ENCODE measurements around the gene ATP2B3.

Gene ATP2B3

DNA sequence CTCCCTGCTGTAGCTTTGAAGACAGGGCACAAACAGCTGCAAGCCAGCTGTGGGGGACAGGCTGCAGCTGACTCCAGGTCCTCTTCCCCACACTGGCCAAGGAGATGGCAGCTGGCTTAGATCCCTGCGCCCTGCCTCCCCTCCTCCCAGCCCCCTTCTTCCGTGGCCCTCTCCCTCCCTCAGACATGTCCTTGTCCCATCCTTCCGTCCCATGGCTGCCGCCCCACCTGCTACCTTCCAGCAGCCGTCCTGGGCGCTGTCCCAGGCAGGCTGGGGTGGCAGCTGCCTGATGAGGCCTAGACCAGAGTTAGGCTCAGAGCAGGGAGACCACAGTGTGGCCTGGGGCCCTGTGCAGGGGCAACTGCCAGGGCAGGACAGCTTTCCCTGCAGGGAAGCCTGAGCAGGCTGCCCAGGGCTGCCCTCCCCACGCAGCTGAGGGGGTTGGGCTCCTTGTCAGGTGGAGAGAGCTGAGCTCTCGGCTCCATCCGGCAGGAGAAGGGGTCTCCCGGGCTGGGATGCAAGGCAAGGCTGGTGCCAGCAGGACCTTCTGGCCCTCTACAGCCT, 26.0 kb upstream of the ATP2B3 start:
- Histone ChIP-seq H2AFZ (ENCODE audit: low read length) (no peak overlapping the region), H3K4me3 (ENCODE audit: low read length) (no peak overlapping the region), H3K4me1 (ENCODE audit: low read length) (no peaks in the 10 kb centered on the region), H3K4me2 (ENCODE audit: low read depth, low read length) (no peak overlapping the region), H3K27ac (ENCODE audit: low read length) (no peak overlapping the region), H3K79me2 (ENCODE audit: low read length) (no peaks in the 10 kb centered on the region), H3F3A (ENCODE audit: insufficient read depth, low read length) (no peaks in the 10 kb centered on the region), H3K9me2 (replicated peaks; ENCODE audit: insufficient read depth, low read length) (no peaks in the 10 kb centered on the region), H3K9ac (ENCODE audit: low read length) (no peak overlapping the region), H4K20me1 (ENCODE audit: insufficient read depth, low read length) (no peaks in the 10 kb centered on the region), H3K27me3 (replicated peaks; ENCODE audit: insufficient read depth, low read length) (peaks cover 65% of the 10 kb centered on the region), H3K9me3 (replicated peaks; ENCODE audit: insufficient read depth, low read length) (no peaks in the 10 kb centered on the region), H3K36me3 (replicated peaks; ENCODE audit: insufficient read depth, low read length) (no peaks in the 10 kb centered on the region)
- no peak for DNase-seq
- TF ChIP-seq EZH2phosphoT487 (IDR thresholded peaks at IDR 0.05; ENCODE audit: low read length) (no peak), EZH2 (optimal IDR thresholded peaks at IDR 0.05; ENCODE audit: low read depth, low read length) (no peak)
- TF ChIP-seq, protein P1, sequence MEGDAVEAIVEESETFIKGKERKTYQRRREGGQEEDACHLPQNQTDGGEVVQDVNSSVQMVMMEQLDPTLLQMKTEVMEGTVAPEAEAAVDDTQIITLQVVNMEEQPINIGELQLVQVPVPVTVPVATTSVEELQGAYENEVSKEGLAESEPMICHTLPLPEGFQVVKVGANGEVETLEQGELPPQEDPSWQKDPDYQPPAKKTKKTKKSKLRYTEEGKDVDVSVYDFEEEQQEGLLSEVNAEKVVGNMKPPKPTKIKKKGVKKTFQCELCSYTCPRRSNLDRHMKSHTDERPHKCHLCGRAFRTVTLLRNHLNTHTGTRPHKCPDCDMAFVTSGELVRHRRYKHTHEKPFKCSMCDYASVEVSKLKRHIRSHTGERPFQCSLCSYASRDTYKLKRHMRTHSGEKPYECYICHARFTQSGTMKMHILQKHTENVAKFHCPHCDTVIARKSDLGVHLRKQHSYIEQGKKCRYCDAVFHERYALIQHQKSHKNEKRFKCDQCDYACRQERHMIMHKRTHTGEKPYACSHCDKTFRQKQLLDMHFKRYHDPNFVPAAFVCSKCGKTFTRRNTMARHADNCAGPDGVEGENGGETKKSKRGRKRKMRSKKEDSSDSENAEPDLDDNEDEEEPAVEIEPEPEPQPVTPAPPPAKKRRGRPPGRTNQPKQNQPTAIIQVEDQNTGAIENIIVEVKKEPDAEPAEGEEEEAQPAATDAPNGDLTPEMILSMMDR (IDR thresholded peaks at IDR 0.05; ENCODE audit: low read length): no peak

DNA sequence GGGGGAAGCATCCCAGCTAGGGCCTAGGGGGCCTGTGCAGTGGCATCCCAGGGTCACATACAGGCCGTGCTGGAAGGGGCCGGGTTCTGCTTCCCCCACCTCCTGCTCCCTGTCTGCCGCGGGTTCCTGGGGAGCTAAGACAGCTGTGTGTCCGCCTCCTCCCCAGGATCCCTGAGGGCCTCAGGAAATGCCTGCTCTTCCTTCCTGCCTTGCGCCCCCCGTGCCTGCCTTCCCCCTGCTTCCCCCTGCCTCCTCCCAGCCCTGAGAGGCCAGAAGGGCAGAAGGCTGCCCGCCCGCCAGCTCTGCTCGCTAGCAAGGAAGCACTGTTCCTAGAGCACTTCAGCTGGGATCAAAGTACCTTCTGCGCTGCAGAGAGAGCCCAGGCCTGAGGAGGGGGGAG, 25.5 kb upstream of the ATP2B3 start:
- H3K79me2 ChIP-seq (ENCODE audit: low read length): no peaks in the 10 kb centered on the region
- no peak overlapping the region for H3K4me2 ChIP-seq (ENCODE audit: low read depth, low read length)
- no peaks in the 10 kb centered on the region for H3K36me3 ChIP-seq (replicated peaks; ENCODE audit: insufficient read depth, low read length)
- H3K9ac ChIP-seq (ENCODE audit: low read length): no peak overlapping the region
- DNase-seq: no peak
- H3K4me1 ChIP-seq (ENCODE audit: low read length): no peaks in the 10 kb centered on the region
- H3K9me3 ChIP-seq (replicated peaks; ENCODE audit: insufficient read depth, low read length): no peaks in the 10 kb centered on the region
- no peaks in the 10 kb centered on the region for H3K9me2 ChIP-seq (replicated peaks; ENCODE audit: insufficient read depth, low read length)
- no peak overlapping the region for H3K4me3 ChIP-seq (ENCODE audit: low read length)
- H4K20me1 ChIP-seq (ENCODE audit: insufficient read depth, low read length): no peaks in the 10 kb centered on the region
- no peak for TF ChIP-seq EZH2 (optimal IDR thresholded peaks at IDR 0.05; ENCODE audit: low read depth, low read length)
- TF ChIP-seq, protein P1 (IDR thresholded peaks at IDR 0.05; ENCODE audit: low read length): no peak
- TF ChIP-seq EZH2phosphoT487 (IDR thresholded peaks at IDR 0.05; ENCODE audit: low read length): no peak
- H3K27me3 ChIP-seq (replicated peaks; ENCODE audit: insufficient read depth, low read length): peaks cover 61% of the 10 kb centered on the region
- H3F3A ChIP-seq (ENCODE audit: insufficient read depth, low read length): no peaks in the 10 kb centered on the region
- H2AFZ ChIP-seq (ENCODE audit: low read length): no peak overlapping the region
- H3K27ac ChIP-seq (ENCODE audit: low read length): no peak overlapping the region

DNA sequence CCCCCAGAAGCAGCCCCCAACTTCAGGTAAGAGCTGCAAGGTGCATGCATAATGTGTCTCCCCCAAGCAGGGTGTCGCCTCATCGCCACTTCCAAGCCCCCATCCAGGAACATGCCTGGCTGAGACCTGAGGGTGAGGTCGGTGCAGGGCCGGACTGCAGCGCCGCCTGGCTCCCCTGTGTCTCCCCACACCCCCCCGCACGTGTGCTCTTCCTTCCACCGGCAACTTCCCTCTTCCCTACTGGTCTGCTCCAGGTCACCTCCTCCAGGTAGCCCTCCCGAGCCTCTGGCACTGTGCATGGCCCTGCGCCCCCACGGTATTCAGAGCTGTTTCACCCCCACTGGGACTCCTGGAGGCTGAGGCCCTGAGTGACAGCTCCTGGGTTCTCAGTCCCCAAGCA, 24.9 kb upstream of the ATP2B3 start:
- no peak for DNase-seq
- no peak overlapping the region for H3K27ac ChIP-seq (ENCODE audit: low read length)

More for the DNA sequence above, 24.9 kb upstream of the ATP2B3 start:
- TF ChIP-seq EZH2 (optimal IDR thresholded peaks at IDR 0.05; ENCODE audit: low read depth, low read length) (no peak), EZH2phosphoT487 (IDR thresholded peaks at IDR 0.05; ENCODE audit: low read length) (no peak)
- TF ChIP-seq, protein P1 (IDR thresholded peaks at IDR 0.05; ENCODE audit: low read length): no peak
- H3K36me3 ChIP-seq (replicated peaks; ENCODE audit: insufficient read depth, low read length): no peaks in the 10 kb centered on the region
- no peaks in the 10 kb centered on the region for H3K9me2 ChIP-seq (replicated peaks; ENCODE audit: insufficient read depth, low read length)
- no peak overlapping the region for H3K4me2 ChIP-seq (ENCODE audit: low read depth, low read length)
- peaks cover 56% of the 10 kb centered on the region for H3K27me3 ChIP-seq (replicated peaks; ENCODE audit: insufficient read depth, low read length)
- no peak overlapping the region for H3K4me3 ChIP-seq (ENCODE audit: low read length)
- H3K9me3 ChIP-seq (replicated peaks; ENCODE audit: insufficient read depth, low read length): no peaks in the 10 kb centered on the region
- H4K20me1 ChIP-seq (ENCODE audit: insufficient read depth, low read length): no peaks in the 10 kb centered on the region
- H3F3A ChIP-seq (ENCODE audit: insufficient read depth, low read length): no peaks in the 10 kb centered on the region
- no peaks in the 10 kb centered on the region for H3K79me2 ChIP-seq (ENCODE audit: low read length)
- H3K4me1 ChIP-seq (ENCODE audit: low read length): no peaks in the 10 kb centered on the region
- H3K9ac ChIP-seq (ENCODE audit: low read length): no peak overlapping the region
- no peak overlapping the region for H2AFZ ChIP-seq (ENCODE audit: low read length)
